Measurements from ENCODE around the gene EAF2. TPM values are rescaled to one million over a fixed set of nuclear protein-coding genes. Genes with fewer than 3 reads are reported as not detected.
A peak's percentile ranks its signal among the peaks of the same experiment; 100 is the strongest.

The EAF2 gene
- total RNA-seq = 5.7 TPM
- polyA plus RNA-seq = 10 to 100 TPM in 1 of 4 donors, 1 to 10 TPM in 3; 8.1 to 15.2 (median 9.1) TPM

DNA sequence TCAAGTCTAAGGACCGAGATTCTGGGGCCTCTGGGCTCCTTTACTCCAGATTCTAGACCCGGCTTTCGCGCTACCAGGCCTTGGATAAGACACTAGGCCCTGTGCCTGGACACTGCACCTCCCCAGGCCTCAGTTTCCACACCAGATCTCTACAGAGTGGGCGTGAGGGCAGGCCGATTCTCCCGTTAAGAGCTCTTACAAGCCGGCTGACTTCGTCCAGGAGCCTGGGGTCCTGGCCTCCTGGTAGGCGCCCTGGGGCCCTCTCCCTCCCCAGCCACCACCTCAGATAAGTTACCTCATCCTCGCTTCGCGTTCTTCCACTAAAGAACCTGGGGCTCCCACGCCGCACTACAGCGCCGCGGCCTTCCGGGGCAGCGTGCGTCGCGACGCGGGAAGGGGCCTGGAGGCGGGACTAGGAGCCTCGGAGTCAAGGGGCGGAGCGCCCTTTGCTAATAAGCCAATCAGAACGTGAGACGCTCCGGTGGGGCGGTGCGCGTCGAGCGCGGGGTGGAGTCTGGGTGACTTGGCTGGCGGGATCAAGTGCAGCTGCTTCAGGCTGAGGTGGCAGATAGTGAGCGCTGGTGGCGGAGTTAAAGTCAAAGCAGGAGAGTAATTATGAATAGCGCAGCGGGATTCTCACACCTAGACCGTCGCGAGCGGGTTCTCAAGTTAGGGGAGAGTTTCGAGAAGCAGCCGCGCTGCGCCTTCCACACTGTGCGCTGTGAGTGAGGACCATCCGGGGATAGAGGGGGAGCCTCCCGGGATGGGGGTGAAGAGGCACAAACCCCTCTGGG, at the start of gene EAF2, which contains the start of gene IQCB1:
EAF2 (plus strand) TSS at position 539 of the 794 bp plus-strand sequence; CDS start at position 616, 77 bp downstream.
IQCB1 (minus strand) TSS at position 390 of the 794 bp plus-strand sequence. CDS start 6,100 bp downstream, outside the sequence.
- H3K4me3 Mint-ChIP-seq = peak within 1 kb of the TSS; percentile 90 to 96 (median 96)
- H3K4me1 Mint-ChIP-seq = peaks cover 29 to 60% (median 47%) of the 10 kb centered on the region in 4 donors
- H3K27me3 Mint-ChIP-seq = peaks cover 6% of the 10 kb centered on the region

DNA sequence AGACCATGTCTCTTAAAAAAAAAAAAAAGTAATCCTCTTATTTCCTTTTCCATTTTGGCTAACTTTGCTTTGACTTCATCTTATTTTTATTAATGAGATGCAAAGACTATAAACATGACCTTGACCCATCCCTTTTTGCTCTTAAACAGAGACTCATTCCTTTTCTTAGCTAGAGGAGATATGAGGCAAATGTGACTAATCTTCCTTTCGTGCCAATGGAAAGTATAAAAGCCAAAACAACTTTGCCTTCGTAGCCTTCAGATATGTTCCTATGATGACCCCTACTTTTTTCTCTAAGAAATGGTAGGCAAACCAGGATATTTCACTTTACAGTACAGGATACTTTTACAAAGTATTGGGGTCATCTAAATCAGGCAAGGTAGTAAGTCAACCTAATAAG, 48.5 kb upstream of the EAF2 start:
- Mint-ChIP-seq H3K27ac (peak overlapping the region in 1 of 3 donors; percentile 78), H3K4me3 (no peak overlapping the region), H3K4me1 (peaks cover 0 to 5% (median 0%) of the 10 kb centered on the region in 4 donors), H3K27me3 (no peaks in the 10 kb centered on the region), H3K36me3 (peaks cover 50% of the 10 kb centered on the region), H3K9me3 (no peaks in the 10 kb centered on the region)
- Histone ChIP-seq H3K27ac (ENCODE audit: insufficient read depth, low read length, poor library complexity, severe bottlenecking) (no peak overlapping the region), H3K36me3 (ENCODE audit: control insufficient read depth, insufficient read depth, low read length) (peaks cover 50% of the 10 kb centered on the region), H3K4me1 (ENCODE audit: control insufficient read depth, insufficient read depth, low read length, poor library complexity, severe bottlenecking) (no peaks in the 10 kb centered on the region), H3K27me3 (ENCODE audit: control insufficient read depth, insufficient read depth, low read length) (no peaks in the 10 kb centered on the region), H3K9me3 (ENCODE audit: control insufficient read depth in 2 of 2, low read length in 2 of 2) (no peaks in the 10 kb centered on the region), H3K4me3 (ENCODE audit: low read depth, low read length) (no peak overlapping the region)
- DNase-seq = no peak
- ATAC-seq (ENCODE audit: low read depth in 2 of 2) = no peak

More for the DNA sequence above, at the start of gene EAF2, which contains the start of gene IQCB1:
- peak within 1 kb of the TSS; percentile 96 for H3K4me3 ChIP-seq (ENCODE audit: low read depth, low read length)
- no peaks in the 10 kb centered on the region for H3K9me3 ChIP-seq (ENCODE audit: control insufficient read depth in 2 of 2, low read length in 2 of 2)
- Mint-ChIP-seq H3K36me3 (peaks cover 14% of the 10 kb centered on the region), H3K9me3 (no peaks in the 10 kb centered on the region), H3K27ac (peak within 1 kb of the TSS; percentile 72 to 95 (median 94))
- DNase-seq = peak; percentile 91 to 98 (median 97)
- H3K27ac ChIP-seq (ENCODE audit: insufficient read depth, low read length, poor library complexity, severe bottlenecking) = peak within 1 kb of the TSS; percentile 87
- peaks cover 8% of the 10 kb centered on the region for H3K36me3 ChIP-seq (ENCODE audit: control insufficient read depth, insufficient read depth, low read length)
- peak; percentile 99 to 100 for ATAC-seq (ENCODE audit: low read depth in 2 of 2)
- H3K4me1 ChIP-seq (ENCODE audit: control insufficient read depth, insufficient read depth, low read length, poor library complexity, severe bottlenecking) = peaks cover 31% of the 10 kb centered on the region
- no peaks in the 10 kb centered on the region for H3K27me3 ChIP-seq (ENCODE audit: control insufficient read depth, insufficient read depth, low read length)

DNA sequence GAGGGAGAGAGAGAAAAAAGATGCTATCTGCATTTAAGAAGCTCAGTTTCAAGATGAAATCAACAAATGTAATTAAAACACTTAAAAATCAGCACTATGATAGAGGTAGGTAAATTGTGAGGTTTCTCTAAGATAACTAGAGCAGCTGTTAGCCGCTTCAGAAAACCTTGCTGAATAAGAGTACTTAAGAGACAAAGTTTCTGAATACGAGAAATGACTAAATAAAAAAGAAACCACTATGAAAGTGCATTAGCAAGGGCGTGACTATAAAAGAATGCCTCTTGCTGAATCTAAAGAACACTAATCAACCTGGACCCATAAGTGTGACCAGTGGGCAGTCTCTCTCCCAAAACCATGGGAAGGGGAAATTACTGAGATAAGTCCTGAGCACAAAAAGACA, 41.9 kb upstream of the EAF2 start:
- H3K4me1 ChIP-seq (ENCODE audit: control insufficient read depth, insufficient read depth, low read length, poor library complexity, severe bottlenecking) = no peaks in the 10 kb centered on the region

DNA sequence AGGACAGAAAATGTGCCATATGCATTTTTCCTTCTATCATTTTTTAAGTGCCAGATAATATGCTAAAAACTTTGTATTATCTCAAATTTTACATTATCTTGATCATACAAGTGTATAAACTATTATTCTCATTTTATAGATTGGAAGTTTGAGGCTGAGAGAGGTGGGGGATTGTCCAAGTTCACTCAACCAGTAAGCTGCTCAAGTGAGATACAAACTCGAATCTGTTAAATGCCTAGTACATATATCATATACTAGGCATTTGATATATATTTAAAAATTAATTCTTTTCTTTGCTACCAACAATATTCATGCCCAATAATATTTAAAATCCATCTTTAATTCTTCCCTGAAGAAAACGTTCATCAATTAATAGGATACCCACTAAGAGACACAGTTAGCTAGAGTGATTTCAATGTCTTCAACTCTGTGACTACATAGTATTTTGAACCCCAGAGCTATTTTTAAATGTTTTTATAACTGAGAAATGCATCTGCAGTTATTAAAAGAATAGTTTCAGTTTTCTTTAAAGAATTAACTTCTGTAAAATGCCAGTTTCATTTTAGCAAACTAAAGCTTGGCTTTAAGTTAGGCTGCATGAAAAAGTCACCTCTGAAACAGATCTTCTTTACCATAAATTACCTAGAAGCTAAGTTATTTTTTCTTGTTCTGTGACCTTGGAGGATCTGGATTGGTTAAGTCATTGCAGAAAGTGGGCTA, 40.6 kb upstream of the EAF2 start:
- H3K27ac ChIP-seq (ENCODE audit: insufficient read depth, low read length, poor library complexity, severe bottlenecking) = no peak overlapping the region
- ATAC-seq (ENCODE audit: low read depth in 2 of 2) (no peak), DNase-seq (no peak)
- Mint-ChIP-seq H3K36me3 (peaks cover 40% of the 10 kb centered on the region), H3K4me1 (peaks cover 0 to 6% (median 4%) of the 10 kb centered on the region in 4 donors), H3K9me3 (no peaks in the 10 kb centered on the region), H3K4me3 (no peak overlapping the region), H3K27ac (no peak overlapping the region), H3K27me3 (no peaks in the 10 kb centered on the region)
- H3K27me3 ChIP-seq (ENCODE audit: control insufficient read depth, insufficient read depth, low read length) = no peaks in the 10 kb centered on the region
- H3K9me3 ChIP-seq (ENCODE audit: control insufficient read depth in 2 of 2, low read length in 2 of 2) = no peaks in the 10 kb centered on the region
- H3K4me1 ChIP-seq (ENCODE audit: control insufficient read depth, insufficient read depth, low read length, poor library complexity, severe bottlenecking) = no peaks in the 10 kb centered on the region
- peaks cover 24% of the 10 kb centered on the region for H3K36me3 ChIP-seq (ENCODE audit: control insufficient read depth, insufficient read depth, low read length)
- H3K4me3 ChIP-seq (ENCODE audit: low read depth, low read length) = no peak overlapping the region

More for the DNA sequence above, 41.9 kb upstream of the EAF2 start:
- H3K4me3 Mint-ChIP-seq = no peak overlapping the region
- H3K27ac ChIP-seq (ENCODE audit: insufficient read depth, low read length, poor library complexity, severe bottlenecking) = no peak overlapping the region
- H3K4me3 ChIP-seq (ENCODE audit: low read depth, low read length) = no peak overlapping the region
- H3K36me3 ChIP-seq (ENCODE audit: control insufficient read depth, insufficient read depth, low read length) = peaks cover 35% of the 10 kb centered on the region
- no peaks in the 10 kb centered on the region for H3K27me3 ChIP-seq (ENCODE audit: control insufficient read depth, insufficient read depth, low read length)
- ATAC-seq (ENCODE audit: low read depth in 2 of 2) (no peak), DNase-seq (no peak)
- no peaks in the 10 kb centered on the region for H3K27me3 Mint-ChIP-seq
- H3K4me1 Mint-ChIP-seq = peaks cover 0 to 6% (median 4%) of the 10 kb centered on the region in 4 donors
- peak overlapping the region in 1 of 3 donors; percentile 34 for H3K27ac Mint-ChIP-seq
- peaks cover 51% of the 10 kb centered on the region for H3K36me3 Mint-ChIP-seq
- no peaks in the 10 kb centered on the region for H3K9me3 Mint-ChIP-seq
- H3K9me3 ChIP-seq (ENCODE audit: control insufficient read depth in 2 of 2, low read length in 2 of 2) = no peaks in the 10 kb centered on the region

DNA sequence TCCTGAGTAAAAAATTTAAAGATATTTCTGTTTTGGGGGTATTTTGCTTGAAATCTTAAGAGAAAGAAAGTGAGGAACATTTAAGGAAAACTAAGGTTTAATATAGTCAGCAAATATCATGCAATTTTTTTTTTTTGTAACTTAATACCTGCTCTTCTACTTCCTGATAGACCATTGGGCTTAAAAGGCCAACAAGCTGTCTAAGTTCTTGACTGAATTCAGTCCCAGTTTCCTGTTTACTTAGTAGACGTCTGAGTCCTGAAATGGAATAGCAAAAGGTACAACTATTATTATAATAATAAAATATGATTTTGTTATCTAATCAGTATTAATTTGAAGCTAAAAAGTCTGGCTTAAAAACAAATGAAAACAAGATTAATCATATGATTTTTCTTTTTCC, 38.0 kb upstream of the EAF2 start:
- H3K27ac ChIP-seq (ENCODE audit: insufficient read depth, low read length, poor library complexity, severe bottlenecking) = no peak overlapping the region
- H3K36me3 Mint-ChIP-seq = peaks cover 34% of the 10 kb centered on the region
- H3K27ac Mint-ChIP-seq = peak overlapping the region in 1 of 3 donors; percentile 17

DNA sequence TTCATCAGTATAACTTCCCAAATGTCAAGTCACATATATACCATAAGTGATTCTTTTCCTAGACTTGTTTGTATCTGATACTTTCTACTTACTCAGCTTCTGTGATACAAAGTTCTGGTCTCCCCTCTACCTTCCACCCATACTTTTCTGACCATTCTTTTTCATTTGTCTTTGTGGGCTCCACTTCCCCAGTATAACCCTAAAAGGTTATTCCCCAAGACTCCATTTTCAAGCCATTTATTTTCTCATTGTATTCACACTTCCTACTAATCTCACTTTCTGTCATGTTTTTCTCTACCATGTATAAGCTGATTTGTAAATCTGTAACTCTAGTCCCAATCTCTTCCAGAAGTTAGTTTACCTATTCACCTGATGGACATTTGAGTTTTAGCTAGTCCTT, 34.1 kb upstream of the EAF2 start:
- Histone ChIP-seq H3K4me3 (ENCODE audit: low read depth, low read length) (no peak overlapping the region), H3K9me3 (ENCODE audit: control insufficient read depth in 2 of 2, low read length in 2 of 2) (no peaks in the 10 kb centered on the region), H3K4me1 (ENCODE audit: control insufficient read depth, insufficient read depth, low read length, poor library complexity, severe bottlenecking) (no peaks in the 10 kb centered on the region), H3K27ac (ENCODE audit: insufficient read depth, low read length, poor library complexity, severe bottlenecking) (no peak overlapping the region), H3K36me3 (ENCODE audit: control insufficient read depth, insufficient read depth, low read length) (peaks cover 30% of the 10 kb centered on the region), H3K27me3 (ENCODE audit: control insufficient read depth, insufficient read depth, low read length) (no peaks in the 10 kb centered on the region)
- Mint-ChIP-seq H3K36me3 (peaks cover 39% of the 10 kb centered on the region), H3K4me3 (no peak overlapping the region), H3K4me1 (peaks cover 0 to 15% (median 6%) of the 10 kb centered on the region in 4 donors), H3K27me3 (no peaks in the 10 kb centered on the region), H3K9me3 (no peaks in the 10 kb centered on the region), H3K27ac (peak overlapping the region in 1 of 3 donors; percentile 6)
- ATAC-seq (ENCODE audit: low read depth in 2 of 2) (no peak), DNase-seq (no peak)

More for the DNA sequence above, 38.0 kb upstream of the EAF2 start:
- Mint-ChIP-seq H3K4me1 (peaks cover 0 to 8% (median 7%) of the 10 kb centered on the region in 4 donors), H3K27me3 (no peaks in the 10 kb centered on the region), H3K9me3 (no peaks in the 10 kb centered on the region), H3K4me3 (no peak overlapping the region)
- no peaks in the 10 kb centered on the region for H3K9me3 ChIP-seq (ENCODE audit: control insufficient read depth in 2 of 2, low read length in 2 of 2)
- no peaks in the 10 kb centered on the region for H3K27me3 ChIP-seq (ENCODE audit: control insufficient read depth, insufficient read depth, low read length)
- ATAC-seq (ENCODE audit: low read depth in 2 of 2) (no peak), DNase-seq (no peak)
- H3K4me3 ChIP-seq (ENCODE audit: low read depth, low read length) = no peak overlapping the region
- H3K36me3 ChIP-seq (ENCODE audit: control insufficient read depth, insufficient read depth, low read length) = peaks cover 19% of the 10 kb centered on the region
- no peaks in the 10 kb centered on the region for H3K4me1 ChIP-seq (ENCODE audit: control insufficient read depth, insufficient read depth, low read length, poor library complexity, severe bottlenecking)

DNA sequence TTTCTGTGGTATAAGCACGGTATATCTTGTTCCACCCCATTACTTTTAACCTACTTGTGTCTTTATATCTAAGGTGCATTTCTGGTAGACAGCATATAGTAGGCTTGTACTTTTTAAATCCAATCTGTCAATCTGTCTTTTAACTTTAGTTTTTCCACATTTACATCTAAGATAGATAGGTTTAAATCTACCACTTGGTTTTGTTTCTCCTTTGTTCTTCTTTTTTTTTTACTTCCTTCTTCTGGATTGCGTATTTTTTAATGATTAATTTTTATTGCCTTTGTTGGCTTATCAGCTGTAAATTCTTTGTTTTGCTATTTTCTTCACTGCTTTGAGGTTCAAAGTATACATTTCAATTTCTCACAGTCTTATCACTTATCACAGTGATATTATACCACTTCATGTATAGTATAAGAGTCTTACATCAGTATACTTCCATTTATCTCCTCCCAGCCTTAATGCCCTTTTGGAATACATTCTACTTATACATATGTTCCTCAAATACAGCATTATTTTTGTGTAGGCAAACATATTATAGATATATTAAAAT, 31.2 kb upstream of the EAF2 start:
- H3K27me3 ChIP-seq (ENCODE audit: control insufficient read depth, insufficient read depth, low read length) = no peaks in the 10 kb centered on the region
- no peaks in the 10 kb centered on the region for H3K9me3 ChIP-seq (ENCODE audit: control insufficient read depth in 2 of 2, low read length in 2 of 2)
- H3K4me3 ChIP-seq (ENCODE audit: low read depth, low read length) = no peak overlapping the region
- ATAC-seq (ENCODE audit: low read depth in 2 of 2) (no peak), DNase-seq (no peak)
- Mint-ChIP-seq H3K4me1 (peaks cover 0 to 15% (median 3%) of the 10 kb centered on the region in 4 donors), H3K9me3 (no peaks in the 10 kb centered on the region), H3K36me3 (peaks cover 41% of the 10 kb centered on the region), H3K27ac (no peak overlapping the region), H3K27me3 (no peaks in the 10 kb centered on the region), H3K4me3 (no peak overlapping the region)
- H3K27ac ChIP-seq (ENCODE audit: insufficient read depth, low read length, poor library complexity, severe bottlenecking) = no peak overlapping the region
- H3K36me3 ChIP-seq (ENCODE audit: control insufficient read depth, insufficient read depth, low read length) = peaks cover 42% of the 10 kb centered on the region
- no peaks in the 10 kb centered on the region for H3K4me1 ChIP-seq (ENCODE audit: control insufficient read depth, insufficient read depth, low read length, poor library complexity, severe bottlenecking)
